GM21390 (cell line): ENCODE results near the gene DDX28.
"Not testable (repeated sequence)": the region's sequence is repeated elsewhere in the genome, so short reads cannot be mapped to it uniquely, and the experiment has no call there.

ENCODE experiments used
- ATAC-seq: cut with Tn5 transposase; IDR thresholded peaks from one replicate; pipeline ENCODE4 v1.9.1; 2021; ENCODE audit not compliant: unreplicated experiment

The DDX28 gene

GRCh38 chr16:68037841-68038597, 15.0 kb upstream of the DDX28 start:
- no peak for ATAC-seq

GRCh38 chr16:68035227-68035626, 12.2 kb upstream of the DDX28 start:
- ATAC-seq = no peak

- no peak for ATAC-seq
These were observed 10.1 kb upstream of the DDX28 start for GRCh38 chr16:68033101-68033500.

DNA sequence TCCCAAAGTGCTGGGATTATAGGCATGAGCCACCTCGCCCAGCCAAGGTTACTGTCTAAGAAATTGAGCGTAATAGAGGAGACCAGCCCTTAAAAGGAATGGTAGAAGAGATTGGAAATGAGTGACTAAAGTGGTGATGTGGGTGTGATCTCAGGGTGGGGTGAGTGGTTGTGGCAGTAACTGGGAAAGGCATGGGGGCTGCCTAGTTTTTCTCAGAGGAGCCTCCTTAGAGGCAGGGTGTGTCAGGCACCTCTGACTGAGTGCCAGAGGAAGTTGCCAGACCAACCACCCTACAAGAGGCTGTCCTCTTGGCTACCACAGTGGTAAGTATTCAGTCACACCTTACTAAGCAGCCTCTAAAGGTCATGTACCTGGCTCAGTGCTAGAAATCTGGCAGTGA, 8.9 kb upstream of the DDX28 start:
- ATAC-seq = no peak

GRCh38 chr16:68030108-68030507, 7.1 kb upstream of the DDX28 start:
- not testable (repeated sequence) for ATAC-seq

DNA sequence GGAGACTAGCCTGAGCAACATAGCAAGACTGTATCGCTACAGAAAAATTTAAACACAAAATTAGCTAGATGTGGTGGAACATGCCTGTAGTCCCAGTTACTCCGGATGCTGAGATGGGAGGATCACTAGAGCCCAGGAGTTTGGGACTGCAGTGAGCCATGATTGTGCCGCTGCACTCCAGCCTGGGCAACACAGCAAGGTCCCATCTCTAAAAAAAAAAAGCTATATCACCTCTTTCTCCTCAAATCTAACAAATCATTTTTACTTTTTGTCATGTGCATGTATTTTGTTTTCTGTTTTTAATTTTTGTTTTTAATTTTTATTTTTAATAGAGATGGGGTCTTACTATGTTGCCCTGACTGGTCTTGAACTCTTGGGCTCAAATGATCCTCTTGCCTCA, 6.0 kb upstream of the DDX28 start:
- no peak for ATAC-seq

DNA sequence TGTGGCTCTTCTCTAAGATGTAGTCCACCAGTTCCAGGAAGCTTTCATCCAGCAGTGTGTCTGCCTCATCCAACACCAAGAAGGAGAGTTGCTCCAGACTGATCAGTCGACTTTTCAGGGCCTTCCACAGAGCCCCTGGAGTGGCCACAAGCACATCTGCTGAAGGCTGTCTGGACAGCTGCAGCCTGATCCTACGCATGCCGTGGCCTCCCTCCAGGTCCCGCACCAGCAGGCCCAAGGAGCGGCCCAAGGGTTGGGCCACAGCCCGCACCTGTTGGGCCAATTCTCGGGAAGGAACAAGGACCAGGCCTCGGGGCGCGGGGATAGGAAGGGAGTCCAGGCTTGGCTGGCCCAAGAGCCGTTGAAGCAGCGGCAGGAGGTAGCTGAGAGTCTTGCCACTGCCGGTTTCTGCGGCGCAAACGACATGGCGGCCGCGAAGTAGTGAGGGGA, 729 bp downstream of the DDX28 start:
- ATAC-seq = peak; percentile 20

GRCh38 chr16:68021490-68021889, 1.5 kb downstream of the DDX28 start:
- ATAC-seq = no peak

DNA sequence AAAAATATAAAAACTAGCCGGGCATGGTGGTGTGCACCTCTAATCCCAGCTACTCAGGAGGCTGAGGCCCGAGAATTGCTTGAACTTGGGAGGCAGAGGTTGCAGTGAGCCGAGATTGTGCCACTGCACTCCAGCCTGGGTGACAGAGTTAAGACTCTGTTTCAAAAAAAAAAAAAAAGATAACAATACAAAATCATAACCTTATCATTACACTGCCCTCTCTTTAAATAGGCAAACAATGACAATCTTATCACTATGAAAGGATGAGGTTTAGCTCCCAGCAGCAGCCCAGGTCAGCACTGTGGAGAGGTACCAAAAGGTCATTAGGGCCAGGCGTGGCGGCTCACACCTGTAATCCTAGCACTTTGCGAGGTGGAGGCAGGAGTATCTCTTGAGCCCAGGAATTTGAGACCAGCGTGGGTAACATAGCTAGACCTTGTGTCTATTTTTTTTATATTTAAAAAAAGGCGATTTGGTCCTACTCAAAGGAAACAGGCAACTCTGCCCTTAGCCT, 3.8 kb downstream of the DDX28 start:
- no peak for ATAC-seq

GRCh38 chr16:68015681-68016080, 7.4 kb downstream of the DDX28 start, which contains the start of gene DPEP2NB:
Gene DPEP2NB, minus strand, starts transcription at chr16:68015911. Its CDS starts 141 bp downstream, at chr16:68015770.
- no peak for ATAC-seq

DNA sequence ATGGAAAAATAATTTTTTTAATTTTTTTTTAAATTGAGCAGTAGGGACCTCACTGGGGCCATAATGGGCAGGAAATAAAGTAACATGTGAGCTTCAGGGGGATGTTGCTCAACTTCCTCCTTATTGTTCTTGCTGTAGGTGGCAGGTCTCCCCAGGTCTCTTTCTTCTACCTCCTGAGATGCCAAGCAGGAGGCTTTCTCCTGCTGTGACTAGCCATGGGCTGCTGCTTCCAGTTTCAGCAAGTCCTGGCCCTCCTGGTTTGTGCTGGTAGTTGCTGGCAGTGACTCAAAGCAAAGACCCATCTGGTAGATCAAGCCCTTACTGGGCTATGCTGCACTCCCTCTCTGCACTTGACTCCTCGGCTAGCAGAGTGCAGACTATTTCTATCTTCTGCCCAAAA, 9.6 kb downstream of the DDX28 start:
- ATAC-seq = no peak

- ATAC-seq = not testable (repeated sequence)
These were observed 13.2 kb downstream of the DDX28 start for GRCh38 chr16:68009872-68010271.

- ATAC-seq = no peak
These were observed 13.8 kb downstream of the DDX28 start for GRCh38 chr16:68009157-68009735.

DNA sequence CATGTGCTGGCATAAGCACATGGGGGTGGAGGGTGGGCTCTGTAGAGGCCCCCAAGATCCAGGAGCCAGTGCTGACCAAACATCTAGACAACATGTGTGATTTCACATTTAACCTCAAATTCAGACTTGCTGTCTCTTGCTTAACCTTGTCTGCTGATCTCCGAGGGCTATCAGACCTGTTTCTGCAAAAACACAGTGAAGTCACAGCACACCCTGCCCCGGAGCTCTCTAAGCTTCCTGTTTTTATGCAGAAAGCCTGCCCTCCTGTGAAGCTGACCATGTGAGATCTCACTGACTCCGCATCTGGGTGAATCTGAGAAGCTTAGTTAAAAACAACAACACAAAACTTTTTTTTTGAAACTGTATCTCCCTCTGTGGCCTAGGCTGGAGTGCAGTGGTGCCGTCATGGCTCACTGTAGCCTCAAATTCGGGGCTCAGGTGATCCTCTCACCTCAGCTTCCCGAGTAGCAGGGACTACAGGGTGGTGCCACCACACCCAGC, 17.2 kb downstream of the DDX28 start:
- ATAC-seq = no peak

DNA sequence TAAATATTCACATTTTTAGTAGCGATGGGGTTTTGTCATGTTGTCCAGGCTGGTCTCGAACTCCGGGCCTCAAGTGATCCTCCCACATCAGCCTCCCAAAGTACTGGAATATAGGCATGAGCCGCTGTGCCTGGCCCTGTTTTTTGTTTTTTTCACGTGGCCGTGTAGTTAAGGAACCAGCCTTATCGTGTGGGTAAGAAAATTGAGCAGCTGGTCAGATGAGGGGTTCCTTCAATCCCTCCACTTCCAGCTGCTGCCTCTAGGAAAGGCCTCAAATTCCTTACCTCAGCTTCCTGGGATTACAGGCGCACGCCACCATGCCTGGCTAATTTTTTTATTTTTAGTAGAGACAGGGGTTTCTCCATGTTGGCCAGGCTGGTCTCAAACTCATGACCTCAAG, 17.8 kb downstream of the DDX28 start:
- ATAC-seq = no peak

DNA sequence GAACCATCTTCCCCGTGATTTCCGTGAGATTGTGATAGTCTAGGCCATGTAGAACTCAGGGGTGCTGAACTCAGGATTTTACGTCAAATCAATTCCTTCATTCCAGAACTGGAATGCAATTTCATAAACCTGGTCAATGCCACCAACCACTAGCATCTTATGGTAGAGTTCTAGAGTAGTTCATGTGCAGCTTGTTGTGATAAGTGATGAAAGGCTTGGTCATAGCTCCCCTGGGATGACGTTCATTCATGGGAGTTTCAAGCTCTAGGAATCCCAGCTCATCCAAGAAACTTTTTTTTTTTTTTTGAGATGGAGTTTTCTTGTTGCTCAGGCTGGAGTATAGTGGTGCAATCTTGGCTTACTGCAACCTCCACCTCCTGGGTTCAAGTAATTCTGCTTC, 20.0 kb downstream of the DDX28 start:
- no peak for ATAC-seq

DNA sequence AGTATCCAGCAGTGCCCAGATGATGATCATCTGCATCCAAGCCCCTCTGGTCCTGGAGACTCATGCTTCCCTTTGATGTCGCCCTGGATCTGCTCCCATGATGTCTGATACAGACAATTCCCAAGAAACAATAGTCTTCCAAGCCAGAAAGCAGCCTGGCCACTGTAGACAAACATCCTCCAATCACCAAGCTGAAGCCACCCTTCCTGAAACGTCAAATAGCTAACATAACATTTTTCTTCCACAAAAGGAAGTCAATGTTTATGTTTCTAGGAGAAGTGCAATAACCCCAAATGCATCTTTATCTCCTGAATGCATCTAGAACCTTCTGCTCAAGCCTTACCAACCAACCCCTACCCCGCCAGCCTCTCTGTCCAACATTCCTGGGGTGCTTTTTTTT, 22.6 kb downstream of the DDX28 start:
- ATAC-seq = no peak

GRCh38 chr16:67999985-68000384, 23.0 kb downstream of the DDX28 start:
- ATAC-seq = no peak

DNA sequence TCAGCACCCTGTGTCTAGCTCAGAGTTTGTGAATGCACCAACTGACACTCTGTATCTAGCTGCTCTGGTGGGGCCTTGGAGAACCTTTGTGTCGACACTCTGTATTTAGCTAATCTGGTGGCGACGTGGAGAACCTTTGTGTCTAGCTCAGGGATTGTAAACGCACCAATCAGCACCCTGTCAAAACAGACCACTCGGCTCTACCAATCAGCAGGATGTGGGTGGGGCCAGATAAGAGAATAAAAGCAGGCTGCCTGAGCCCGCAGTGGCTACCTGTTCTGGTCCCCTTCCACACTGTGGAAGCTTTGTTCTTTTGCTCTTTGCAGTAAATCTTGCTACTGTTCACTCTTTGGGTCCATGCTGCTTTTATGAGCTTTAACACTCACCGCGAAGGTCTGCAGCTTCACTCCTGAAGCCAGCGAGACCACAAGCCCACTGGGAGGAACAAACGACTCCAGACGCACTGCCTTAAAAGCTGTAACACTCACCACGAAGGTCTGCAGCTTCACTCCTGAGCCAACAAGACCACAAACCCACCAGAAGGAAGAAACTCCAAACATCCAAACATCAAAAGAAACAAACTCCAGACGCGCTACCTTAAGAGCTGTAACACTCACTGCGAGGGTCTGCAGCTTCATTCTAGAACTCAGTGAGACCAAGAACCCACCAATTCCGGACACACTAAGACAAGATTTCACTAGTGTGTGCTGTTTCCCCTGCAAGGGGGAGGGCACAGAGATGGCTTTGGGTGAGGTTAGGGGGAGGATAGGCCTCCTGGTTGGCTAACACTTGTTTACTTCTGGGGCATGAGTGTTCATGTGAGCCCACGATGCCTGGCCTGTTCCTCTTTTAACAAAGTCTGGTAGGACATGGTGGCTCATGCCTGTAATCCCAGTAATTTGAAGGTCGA, 24.0 kb downstream of the DDX28 start, which contains the start of gene DPEP2:
Gene DPEP2 (minus strand): TSS at position 706 of the 910 bp plus-strand sequence. CDS start 6,272 bp downstream, outside the sequence.
- ATAC-seq = not testable (repeated sequence)

- ATAC-seq = not testable (repeated sequence)
These were observed 24.7 kb downstream of the DDX28 start for GRCh38 chr16:67998231-67998778.

DNA sequence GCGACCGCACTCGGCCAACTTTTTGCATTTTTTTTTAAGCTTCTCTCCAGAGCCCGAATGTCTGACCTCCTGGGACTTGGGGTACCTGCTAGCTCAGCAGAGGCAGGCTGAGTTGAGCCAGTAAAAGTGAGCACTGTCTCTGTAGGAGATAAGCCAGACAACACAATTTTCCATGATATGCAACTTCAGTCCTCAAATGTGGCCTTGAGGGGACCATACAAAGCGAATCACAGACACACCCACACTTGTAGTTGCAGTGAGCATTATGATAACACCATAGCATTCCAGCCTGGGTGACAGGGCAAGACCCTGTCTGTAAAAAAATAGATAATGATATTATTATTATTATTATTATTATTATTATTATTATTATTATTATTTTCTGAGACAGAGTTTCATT, 26.4 kb downstream of the DDX28 start:
- ATAC-seq = no peak
